Kidney (tissue), 14 donors: ENCODE results near the gene MMD2. TPM values are rescaled to one million over a fixed set of nuclear protein-coding genes. Genes with fewer than 3 reads are reported as not detected.

Source experiments
- DNase-seq, 5 donors: peaks; one replicate each; pipeline ENCODE4 v3.0.0-alpha.2; 2013 to 2020
- FAIRE-seq: peaks from 2 replicates; lab custom pipeline; 2012; peaks lifted over from hg19 to GRCh38; lab: Jason Lieb, UNC
- H3K27ac ChIP-seq, 2 donors: one replicate each; pipeline ENCODE4 v1.7.0; 2013; ENCODE audit warnings: low read depth in 2 of 2, low read length in 2 of 2, inconsistent platforms in 1 of 2
- H3K27me3 ChIP-seq: one replicate; pipeline ENCODE4 v1.7.1; 2013; ENCODE audit warnings: low read length, inconsistent platforms; ENCODE audit not compliant: control insufficient read depth, insufficient read depth
- H3K36me3 ChIP-seq, 3 donors: one replicate each; pipeline versions ENCODE4 v1.7.0 to v1.7.1; 2013; ENCODE audit warnings: low read length in 3 of 3, control low read depth in 1 of 3, inconsistent platforms in 1 of 3; ENCODE audit not compliant: insufficient read depth in 3 of 3, control insufficient read depth in 2 of 3
- H3K4me1 ChIP-seq, 3 donors: one replicate each; pipeline versions ENCODE4 v1.7.0 to v1.7.1; 2013; ENCODE audit warnings: low read length in 3 of 3, inconsistent platforms in 1 of 3, low read depth in 1 of 3; ENCODE audit not compliant: control insufficient read depth in 2 of 3, insufficient read depth in 2 of 3
- H3K4me3 ChIP-seq, 3 donors: one replicate each; pipeline versions ENCODE4 v1.7.0 to v1.8.1; 2013; ENCODE audit warnings: low read length in 3 of 3, control low read depth in 1 of 3, inconsistent platforms in 1 of 3
- H3K9ac ChIP-seq, 3 donors: one replicate each; pipeline versions ENCODE4 v1.7.0 to v1.7.1; 2013; ENCODE audit warnings: low read length in 3 of 3, control low read depth in 1 of 3, inconsistent platforms in 1 of 3
- H3K9me3 ChIP-seq, 3 donors: one replicate each; pipeline versions ENCODE4 v1.7.0 to v1.7.1; 2013; ENCODE audit warnings: low read length in 3 of 3, control low read depth in 1 of 3, inconsistent platforms in 1 of 3; ENCODE audit not compliant: control insufficient read depth in 2 of 3, insufficient read depth in 1 of 3
- CTCF ChIP-seq: IDR thresholded peaks from 3 replicates; pipeline ENCODE4 v1.5.1; 2012; ENCODE audit warnings: mild to moderate bottlenecking, moderate library complexity, borderline replicate concordance; ENCODE audit not compliant: insufficient read depth; ENCODE audit errors: extremely low read depth
- intact Hi-C: fragments of 100-400 bp; cut with DNase I; formaldehyde crosslinking; loops from one replicate; pipeline ENCODE4 v1.11.1; 2022
- polyA plus RNA-seq: library from polyadenylated mRNA; stranded (reverse); fragments of 350-450 nt; fragmentation: Illumina TruSeq; extraction: RNeasy Lipid Tissue Mini Kit (QIAGEN cat#74804); gene quantifications from one replicate; pipeline ENCODE4 v1.2.3, GENCODE V29; 2014; ENCODE audit warnings: low read depth, low replicate concordance; ENCODE audit not compliant: insufficient read depth
- total RNA-seq: library from RNA; stranded (reverse); fragmentation: NEBNext Ultra II Directional; extraction: Animal tissue kit (Norgen Biotek cat#: 25700); gene quantifications from one replicate; pipeline ENCODE4 v1.2.1, GENCODE V29; 2021
- donor health status: control.
- donor health status: control.
- donor health status: control.
- donor health status: control.
- donor health status: control.
- donor health status: DM: yes; HTN: yes; CAD: no.
- donor health status: Normal renal cell carcinoma (clear cell type).

The MMD2 gene
- total and polyA plus RNA-seq, 2 donors from 2014 or later: not detected

GRCh38 chr7:4884164-4884563 lies 74.8 kb downstream of the MMD2 start:
- Histone ChIP-seq H3K27ac (no peak overlapping the region), H3K27me3 (no peaks in the 10 kb centered on the region), H3K4me3 (no peak overlapping the region), H3K36me3 (no peaks in the 10 kb centered on the region), H3K4me1 (no peaks in the 10 kb centered on the region), H3K9me3 (no peaks in the 10 kb centered on the region), H3K9ac (no peak overlapping the region)
- intact Hi-C loops: no loop called here
- DNase-seq: peak in 2 of 5 donors; percentile 25 to 57
- FAIRE-seq: no peak
- no peak for TF ChIP-seq CTCF

- Histone ChIP-seq H3K27me3 (no peaks in the 10 kb centered on the region), H3K27ac (peak within 1 kb of the TSS in 1 of 2 donors; percentile 72), H3K36me3 (no peaks in the 10 kb centered on the region), H3K4me1 (no peaks in the 10 kb centered on the region), H3K9me3 (no peaks in the 10 kb centered on the region), H3K4me3 (peak within 1 kb of the TSS; percentile 17 to 55 (median 24)), H3K9ac (no peak within 1 kb of the TSS)
- no peak for FAIRE-seq
- TF ChIP-seq CTCF: peak; percentile 46
- peak; percentile 93 to 97 (median 96) for DNase-seq
- intact Hi-C loops: no loop called here
These were observed 75.4 kb downstream of the MMD2 start, which contains the start of gene RADIL for GRCh38 chr7:4883372-4884144. RADIL (minus strand) TSS chr7:4883716; CDS start chr7:4878139, 5,577 bp downstream.

GRCh38 chr7:4883033-4883371 lies 76.0 kb downstream of the MMD2 start:
- no peak overlapping the region for H3K27ac ChIP-seq
- no peak for TF ChIP-seq CTCF
- no peaks in the 10 kb centered on the region for H3K9me3 ChIP-seq
- H3K4me1 ChIP-seq: no peaks in the 10 kb centered on the region
- no peak overlapping the region for H3K9ac ChIP-seq
- FAIRE-seq: no peak
- H3K27me3 ChIP-seq: no peaks in the 10 kb centered on the region
- H3K4me3 ChIP-seq: peak overlapping the region in 2 of 3 donors; percentile 17 to 55
- intact Hi-C loops: no loop called here
- DNase-seq: no peak
- no peaks in the 10 kb centered on the region for H3K36me3 ChIP-seq
